ENCODE data around the gene PSMB7. TPM values are rescaled to one million over a fixed set of nuclear protein-coding genes. Genes with fewer than 3 reads are reported as not detected.

The PSMB7 gene
- total and polyA plus RNA-seq, 2 donors (not counting 1 experiment from before 2014, with no cell fraction given) = 69.5 to 73.1 TPM

DNA sequence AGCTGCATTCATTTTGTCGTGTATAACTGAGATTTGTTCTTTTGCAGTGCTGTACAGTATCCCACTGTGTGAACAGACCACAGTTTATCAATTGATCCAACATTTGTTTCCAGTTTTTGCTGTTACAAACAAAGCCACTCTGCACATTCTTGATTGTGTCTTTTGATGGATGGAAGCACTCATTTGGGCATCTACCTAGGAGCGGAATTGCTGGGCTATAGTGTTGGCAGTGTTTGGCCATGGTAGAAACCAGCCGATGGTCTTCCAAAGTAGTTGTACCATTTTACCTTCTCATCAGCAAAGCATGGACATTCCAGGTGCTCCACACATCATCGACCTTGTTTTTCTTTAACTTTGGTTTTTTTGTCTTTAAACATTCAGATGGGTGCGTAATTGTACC is 77.7 kb downstream of the PSMB7 start:
- DNase-seq (no peak), ATAC-seq (ENCODE audit: low read depth) (no peak)
- Histone ChIP-seq H3K9me3 (ENCODE audit: control extremely low read depth in 1 of 3, control insufficient read depth in 2 of 3, insufficient read depth in 1 of 3, low read length in 2 of 3) (peaks cover 0 to 10% (median 0%) of the 10 kb centered on the region in 3 donors), H4K20me1 (ENCODE audit: control insufficient read depth, insufficient read depth, low read length, poor library complexity, severe bottlenecking) (no peaks in the 10 kb centered on the region), H3K27ac (ENCODE audit: low read length in 2 of 2) (no peak overlapping the region), H3K36me3 (replicated peaks in 1 of 2; ENCODE audit: control extremely low read depth in 1 of 2, control insufficient read depth in 1 of 2, extremely low read depth in 1 of 2, insufficient read depth in 2 of 2, low read length in 1 of 2) (peaks cover 8 to 70% of the 10 kb centered on the region in 2 experiments), H3K79me2 (ENCODE audit: control insufficient read depth, insufficient read depth, low read length) (no peaks in the 10 kb centered on the region), H3K9ac (ENCODE audit: low read length) (no peak overlapping the region), H3K4me3 (ENCODE audit: control extremely low read depth in 1 of 5, extremely low read depth in 1 of 5, insufficient read depth in 1 of 5, low read depth in 2 of 5, low read length in 4 of 5) (no peak overlapping the region), H3K4me2 (replicated peaks; ENCODE audit: low read depth, low read length, poor library complexity, severe bottlenecking) (no peak overlapping the region), H3K27me3 (replicated peaks in 1 of 4; ENCODE audit: control extremely low read depth in 1 of 4, control insufficient read depth in 3 of 4, insufficient read depth in 4 of 4, low read length in 3 of 4) (no peaks in the 10 kb centered on the region), H3K4me1 (ENCODE audit: control insufficient read depth in 2 of 2, insufficient read depth in 2 of 2, low read length in 2 of 2) (no peaks in the 10 kb centered on the region), H2AFZ (ENCODE audit: insufficient read depth, low read depth, low read length, poor library complexity, severe bottlenecking) (no peak overlapping the region)
- no peak for TF ChIP-seq EZH2 (IDR thresholded peaks at IDR 0.05; ENCODE audit: borderline replicate concordance, insufficient read depth, low read depth, low read length, poor library complexity, severe bottlenecking)
- TF ChIP-seq, protein P1, sequence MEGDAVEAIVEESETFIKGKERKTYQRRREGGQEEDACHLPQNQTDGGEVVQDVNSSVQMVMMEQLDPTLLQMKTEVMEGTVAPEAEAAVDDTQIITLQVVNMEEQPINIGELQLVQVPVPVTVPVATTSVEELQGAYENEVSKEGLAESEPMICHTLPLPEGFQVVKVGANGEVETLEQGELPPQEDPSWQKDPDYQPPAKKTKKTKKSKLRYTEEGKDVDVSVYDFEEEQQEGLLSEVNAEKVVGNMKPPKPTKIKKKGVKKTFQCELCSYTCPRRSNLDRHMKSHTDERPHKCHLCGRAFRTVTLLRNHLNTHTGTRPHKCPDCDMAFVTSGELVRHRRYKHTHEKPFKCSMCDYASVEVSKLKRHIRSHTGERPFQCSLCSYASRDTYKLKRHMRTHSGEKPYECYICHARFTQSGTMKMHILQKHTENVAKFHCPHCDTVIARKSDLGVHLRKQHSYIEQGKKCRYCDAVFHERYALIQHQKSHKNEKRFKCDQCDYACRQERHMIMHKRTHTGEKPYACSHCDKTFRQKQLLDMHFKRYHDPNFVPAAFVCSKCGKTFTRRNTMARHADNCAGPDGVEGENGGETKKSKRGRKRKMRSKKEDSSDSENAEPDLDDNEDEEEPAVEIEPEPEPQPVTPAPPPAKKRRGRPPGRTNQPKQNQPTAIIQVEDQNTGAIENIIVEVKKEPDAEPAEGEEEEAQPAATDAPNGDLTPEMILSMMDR (IDR thresholded peaks at IDR 0.05) = no peak
- Mint-ChIP-seq H3K4me1 (no peaks in the 10 kb centered on the region), H3K27me3 (no peaks in the 10 kb centered on the region), H3K9me3 (ENCODE audit: insufficient read depth) (no peaks in the 10 kb centered on the region), H3K4me3 (no peak overlapping the region), H3K27ac (no peak overlapping the region)
- intact Hi-C loops (cut with micrococcal nuclease) = no loop called here
- 100% methylated on average over 1 of the region's 5 CpGs for WGBS (ENCODE audit: insufficient coverage)
- ChIA-PET CTCF (interaction anchor here (0.5 kb wide), 1 partner anchor 81 kb away, joined by 3 read pairs; no protein-coding TSS in a partner anchor), POLR2A (no interaction called here)

DNA sequence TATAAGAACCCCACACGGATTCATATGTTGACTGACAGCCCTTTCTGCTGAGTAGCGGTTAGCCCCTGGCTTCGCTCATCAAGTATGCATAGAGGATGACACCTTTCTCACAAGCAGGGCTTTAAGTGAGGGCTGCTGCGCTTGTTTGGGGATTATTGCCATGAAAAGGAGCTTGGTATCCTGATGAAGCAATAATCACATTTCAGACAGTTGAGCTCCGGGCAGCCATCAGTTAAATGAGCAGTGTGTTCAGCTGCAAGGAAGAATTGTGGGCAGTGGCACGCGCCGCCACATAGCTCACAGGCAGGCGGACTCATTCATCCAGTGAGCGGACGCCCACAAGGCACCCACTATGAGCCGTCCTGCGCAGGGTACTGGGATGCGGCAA is 79.9 kb downstream of the PSMB7 start:
- H3K9ac ChIP-seq (ENCODE audit: low read length) = no peak overlapping the region
- H3K4me3 Mint-ChIP-seq = no peak overlapping the region
- intact Hi-C loops (cut with micrococcal nuclease) = no loop called here
- no peaks in the 10 kb centered on the region for H4K20me1 ChIP-seq (ENCODE audit: control insufficient read depth, insufficient read depth, low read length, poor library complexity, severe bottlenecking)
- no peaks in the 10 kb centered on the region for H3K27me3 ChIP-seq (replicated peaks in 1 of 4; ENCODE audit: control extremely low read depth in 1 of 4, control insufficient read depth in 3 of 4, insufficient read depth in 4 of 4, low read length in 3 of 4)
- H3K4me3 ChIP-seq (ENCODE audit: control extremely low read depth in 1 of 5, extremely low read depth in 1 of 5, insufficient read depth in 1 of 5, low read depth in 2 of 5, low read length in 4 of 5) = no peak overlapping the region
- peaks cover 8 to 67% of the 10 kb centered on the region in 2 experiments for H3K36me3 ChIP-seq (replicated peaks in 1 of 2; ENCODE audit: control extremely low read depth in 1 of 2, control insufficient read depth in 1 of 2, extremely low read depth in 1 of 2, insufficient read depth in 2 of 2, low read length in 1 of 2)
- POLR2A ChIA-PET = no interaction called here
- no peaks in the 10 kb centered on the region for H3K9me3 Mint-ChIP-seq (ENCODE audit: insufficient read depth)
- no peaks in the 10 kb centered on the region for H3K4me1 ChIP-seq (ENCODE audit: control insufficient read depth in 2 of 2, insufficient read depth in 2 of 2, low read length in 2 of 2)
- ATAC-seq (ENCODE audit: low read depth) (no peak), DNase-seq (no peak)
- no peak for TF ChIP-seq EZH2 (IDR thresholded peaks at IDR 0.05; ENCODE audit: borderline replicate concordance, insufficient read depth, low read depth, low read length, poor library complexity, severe bottlenecking)
- TF ChIP-seq, protein P1 (IDR thresholded peaks at IDR 0.05) = no peak
- no peaks in the 10 kb centered on the region for H3K79me2 ChIP-seq (ENCODE audit: control insufficient read depth, insufficient read depth, low read length)
- no peak overlapping the region for H2AFZ ChIP-seq (ENCODE audit: insufficient read depth, low read depth, low read length, poor library complexity, severe bottlenecking)
- WGBS (ENCODE audit: insufficient coverage) = 92% methylated on average over 14 of the region's 14 CpGs
- H3K27ac ChIP-seq (ENCODE audit: low read length in 2 of 2) = no peak overlapping the region
- H3K4me2 ChIP-seq (replicated peaks; ENCODE audit: low read depth, low read length, poor library complexity, severe bottlenecking) = no peak overlapping the region
- peaks cover 0 to 10% (median 0%) of the 10 kb centered on the region in 3 donors for H3K9me3 ChIP-seq (ENCODE audit: control extremely low read depth in 1 of 3, control insufficient read depth in 2 of 3, insufficient read depth in 1 of 3, low read length in 2 of 3)
- no peaks in the 10 kb centered on the region for H3K27me3 Mint-ChIP-seq
- CTCF ChIA-PET = interaction anchor here (0.6 kb wide), 1 partner anchor 214 kb away, joined by 4 read pairs; no protein-coding TSS in a partner anchor
- no peaks in the 10 kb centered on the region for H3K4me1 Mint-ChIP-seq
- no peak overlapping the region for H3K27ac Mint-ChIP-seq

Data from B cell (primary cell).